Nephron progenitor cell (in vitro differentiated cells): ENCODE measurements around the gene P2RY2.

Source experiments
- DNase-seq: peaks from one replicate; pipeline ENCODE4 v3.0.0; 2021
- H3K27ac Mint-ChIP-seq: 2 replicates; pipeline ENCODE4 v1.8.0; 2021; ENCODE audit warnings: mild to moderate bottlenecking, moderate library complexity, mixed read lengths
- H3K27me3 Mint-ChIP-seq: 2 replicates; pipeline ENCODE4 v1.8.0; 2021; ENCODE audit warnings: mild to moderate bottlenecking, low read depth, mixed read lengths; ENCODE audit not compliant: poor library complexity
- H3K36me3 Mint-ChIP-seq: 2 replicates; pipeline ENCODE4 v1.8.0; 2021; ENCODE audit warnings: low read depth, mixed read lengths
- H3K4me1 Mint-ChIP-seq: 2 replicates; pipeline ENCODE4 v1.8.0; 2021; ENCODE audit warnings: mixed read lengths
- H3K4me3 Mint-ChIP-seq: 2 replicates; pipeline ENCODE4 v1.8.0; 2021; ENCODE audit warnings: mild to moderate bottlenecking, moderate library complexity, mixed read lengths
- H3K9me3 Mint-ChIP-seq: 2 replicates; pipeline ENCODE4 v1.8.0; 2021; ENCODE audit warnings: mild to moderate bottlenecking, moderate library complexity, mixed read lengths
- TF ChIP-seq, protein P1 (sequence below): fragments of 200-600 bp; sonication (generic); IDR thresholded peaks from 2 replicates; pipeline ENCODE4 v1.5.0; 2021; ENCODE audit warnings: antibody characterized with exemption

The P2RY2 gene

DNA sequence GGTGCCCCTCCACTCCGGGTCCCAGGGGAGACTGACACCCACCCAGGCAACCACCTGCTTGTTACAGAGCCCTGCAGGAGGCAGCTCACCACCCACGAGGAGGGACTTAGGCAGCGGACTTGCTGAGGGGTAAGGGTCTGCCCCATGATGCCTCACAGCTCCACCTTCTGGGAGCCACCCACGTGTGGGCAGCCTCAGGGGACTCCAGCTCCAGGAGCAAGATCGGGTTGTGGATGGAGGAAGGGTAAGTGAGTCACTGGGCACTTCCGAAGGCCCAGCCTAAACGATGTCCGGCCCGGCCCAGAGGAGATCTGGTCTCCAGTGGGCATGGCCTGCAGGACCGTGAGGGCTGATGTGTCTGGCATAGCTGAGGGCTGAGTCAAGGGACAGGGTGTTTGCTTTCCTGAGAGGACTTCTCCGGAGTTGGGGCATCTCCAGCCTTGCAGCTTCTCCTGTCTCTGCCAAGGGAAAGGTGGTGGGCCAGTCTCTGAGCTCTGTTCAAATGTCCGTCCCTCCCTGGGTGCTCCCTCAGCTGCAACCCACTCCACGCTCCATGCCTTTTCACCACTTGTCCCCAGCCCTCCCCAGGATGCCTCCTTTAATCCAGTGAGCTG lies 32.3 kb upstream of the P2RY2 start:
- Mint-ChIP-seq H3K27me3 (peaks cover 33% of the 10 kb centered on the region), H3K27ac (no peak overlapping the region), H3K4me3 (no peak overlapping the region), H3K36me3 (no peaks in the 10 kb centered on the region), H3K9me3 (peaks cover 4% of the 10 kb centered on the region), H3K4me1 (peaks cover 10% of the 10 kb centered on the region)
- TF ChIP-seq, protein P1, sequence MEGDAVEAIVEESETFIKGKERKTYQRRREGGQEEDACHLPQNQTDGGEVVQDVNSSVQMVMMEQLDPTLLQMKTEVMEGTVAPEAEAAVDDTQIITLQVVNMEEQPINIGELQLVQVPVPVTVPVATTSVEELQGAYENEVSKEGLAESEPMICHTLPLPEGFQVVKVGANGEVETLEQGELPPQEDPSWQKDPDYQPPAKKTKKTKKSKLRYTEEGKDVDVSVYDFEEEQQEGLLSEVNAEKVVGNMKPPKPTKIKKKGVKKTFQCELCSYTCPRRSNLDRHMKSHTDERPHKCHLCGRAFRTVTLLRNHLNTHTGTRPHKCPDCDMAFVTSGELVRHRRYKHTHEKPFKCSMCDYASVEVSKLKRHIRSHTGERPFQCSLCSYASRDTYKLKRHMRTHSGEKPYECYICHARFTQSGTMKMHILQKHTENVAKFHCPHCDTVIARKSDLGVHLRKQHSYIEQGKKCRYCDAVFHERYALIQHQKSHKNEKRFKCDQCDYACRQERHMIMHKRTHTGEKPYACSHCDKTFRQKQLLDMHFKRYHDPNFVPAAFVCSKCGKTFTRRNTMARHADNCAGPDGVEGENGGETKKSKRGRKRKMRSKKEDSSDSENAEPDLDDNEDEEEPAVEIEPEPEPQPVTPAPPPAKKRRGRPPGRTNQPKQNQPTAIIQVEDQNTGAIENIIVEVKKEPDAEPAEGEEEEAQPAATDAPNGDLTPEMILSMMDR: no peak
- no peak for DNase-seq

DNA sequence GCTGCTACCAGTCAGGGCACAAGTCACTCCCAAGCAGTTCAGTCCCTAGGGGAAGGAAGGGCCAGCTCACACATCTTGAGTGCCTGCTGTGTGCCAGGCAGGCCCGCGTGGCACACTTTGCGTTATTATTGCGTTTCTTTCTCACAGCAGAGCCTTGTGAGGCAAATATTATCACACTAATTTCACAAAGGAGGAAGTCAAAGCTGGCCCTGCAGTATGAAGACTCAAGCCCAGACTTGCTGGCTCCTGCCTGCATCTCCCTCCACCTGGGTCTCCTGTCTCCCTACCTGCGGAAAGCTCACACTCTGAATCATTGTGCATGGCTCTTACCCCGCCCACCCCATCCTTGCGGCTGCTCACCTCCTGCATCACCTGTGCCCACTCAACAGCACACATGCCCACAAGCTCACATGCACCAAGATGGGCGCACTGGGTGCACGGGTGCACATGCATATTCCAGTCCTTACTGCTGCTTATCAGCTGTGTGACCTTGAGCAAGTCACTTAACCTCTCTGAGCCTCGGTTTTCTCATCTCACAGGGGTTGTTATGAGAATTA lies 31.7 kb upstream of the P2RY2 start:
- no peaks in the 10 kb centered on the region for H3K36me3 Mint-ChIP-seq
- no peak for DNase-seq
- peaks cover 10% of the 10 kb centered on the region for H3K4me1 Mint-ChIP-seq
- TF ChIP-seq, protein P1: no peak
- no peak overlapping the region for H3K27ac Mint-ChIP-seq
- H3K9me3 Mint-ChIP-seq: peaks cover 4% of the 10 kb centered on the region
- H3K27me3 Mint-ChIP-seq: peaks cover 28% of the 10 kb centered on the region
- H3K4me3 Mint-ChIP-seq: no peak overlapping the region

DNA sequence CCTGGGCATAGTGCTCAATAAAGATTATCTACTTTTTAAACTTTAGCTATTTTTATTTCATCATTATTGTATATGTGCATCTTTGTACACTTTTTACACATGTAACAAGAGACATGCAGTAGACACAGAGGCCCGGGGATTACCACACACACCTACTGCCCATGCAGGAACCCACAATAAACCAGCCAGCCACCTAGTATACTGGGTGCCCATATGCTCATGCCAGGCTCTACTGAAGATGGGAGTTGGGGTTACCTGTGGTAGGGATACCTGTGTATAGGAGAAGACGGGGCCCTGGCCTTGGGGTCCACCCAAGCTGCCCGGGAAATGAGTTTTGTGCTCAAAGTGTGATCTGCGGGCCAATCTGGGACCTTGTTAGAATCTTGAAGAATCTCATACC lies 31.2 kb upstream of the P2RY2 start:
- Mint-ChIP-seq H3K27ac (no peak overlapping the region), H3K4me1 (peaks cover 10% of the 10 kb centered on the region), H3K36me3 (no peaks in the 10 kb centered on the region), H3K4me3 (no peak overlapping the region), H3K9me3 (peaks cover 2% of the 10 kb centered on the region), H3K27me3 (peaks cover 23% of the 10 kb centered on the region)
- TF ChIP-seq, protein P1: no peak
- DNase-seq: no peak

DNA sequence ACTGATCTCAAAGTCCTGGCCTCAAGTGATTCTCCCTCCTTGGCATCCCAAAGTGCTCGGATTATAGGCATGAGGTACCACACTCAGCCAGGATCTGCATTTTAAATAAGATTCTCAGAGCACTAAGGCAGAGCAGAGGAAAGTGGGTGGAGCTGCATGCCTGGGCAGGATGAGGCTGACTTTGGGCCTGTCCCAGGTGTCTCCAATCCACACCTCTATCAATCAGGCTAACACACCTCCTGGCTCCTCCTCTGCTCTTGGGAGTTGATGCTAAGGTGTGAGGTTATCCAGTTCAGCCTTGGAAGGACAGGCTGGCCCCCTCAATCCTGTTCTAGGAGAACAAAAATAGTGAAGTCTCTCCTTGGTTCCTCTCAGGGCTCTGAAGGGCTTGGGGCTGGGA lies 30.2 kb upstream of the P2RY2 start:
- no peak for DNase-seq
- no peak overlapping the region for H3K27ac Mint-ChIP-seq
- TF ChIP-seq, protein P1: no peak
- peaks cover 10% of the 10 kb centered on the region for H3K4me1 Mint-ChIP-seq
- no peaks in the 10 kb centered on the region for H3K36me3 Mint-ChIP-seq
- H3K27me3 Mint-ChIP-seq: peaks cover 18% of the 10 kb centered on the region
- H3K4me3 Mint-ChIP-seq: no peak overlapping the region
- no peaks in the 10 kb centered on the region for H3K9me3 Mint-ChIP-seq

DNA sequence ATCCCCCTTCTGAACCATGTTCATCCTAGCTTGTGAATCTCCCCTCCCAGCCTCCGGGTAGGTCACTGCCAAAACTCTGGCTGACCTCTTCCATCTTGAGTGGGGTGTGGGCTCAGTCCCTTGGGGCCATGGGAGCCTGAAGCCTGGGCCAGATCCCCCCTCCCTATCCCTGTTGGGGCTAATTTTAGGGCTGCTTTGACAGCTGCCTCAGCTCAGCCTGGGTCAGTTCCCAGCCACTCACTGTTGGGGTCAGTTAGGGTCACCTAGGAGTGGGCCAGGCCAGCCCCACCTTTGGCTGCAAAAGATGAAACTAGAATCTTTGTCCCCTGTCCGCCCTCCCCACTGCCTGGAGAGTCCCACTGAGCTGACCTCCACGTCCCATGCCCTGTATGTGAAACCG lies 29.8 kb upstream of the P2RY2 start:
- H3K9me3 Mint-ChIP-seq: no peaks in the 10 kb centered on the region
- TF ChIP-seq, protein P1: no peak
- no peak overlapping the region for H3K4me3 Mint-ChIP-seq
- peaks cover 16% of the 10 kb centered on the region for H3K27me3 Mint-ChIP-seq
- H3K27ac Mint-ChIP-seq: no peak overlapping the region
- no peaks in the 10 kb centered on the region for H3K36me3 Mint-ChIP-seq
- DNase-seq: no peak
- H3K4me1 Mint-ChIP-seq: peaks cover 10% of the 10 kb centered on the region

DNA sequence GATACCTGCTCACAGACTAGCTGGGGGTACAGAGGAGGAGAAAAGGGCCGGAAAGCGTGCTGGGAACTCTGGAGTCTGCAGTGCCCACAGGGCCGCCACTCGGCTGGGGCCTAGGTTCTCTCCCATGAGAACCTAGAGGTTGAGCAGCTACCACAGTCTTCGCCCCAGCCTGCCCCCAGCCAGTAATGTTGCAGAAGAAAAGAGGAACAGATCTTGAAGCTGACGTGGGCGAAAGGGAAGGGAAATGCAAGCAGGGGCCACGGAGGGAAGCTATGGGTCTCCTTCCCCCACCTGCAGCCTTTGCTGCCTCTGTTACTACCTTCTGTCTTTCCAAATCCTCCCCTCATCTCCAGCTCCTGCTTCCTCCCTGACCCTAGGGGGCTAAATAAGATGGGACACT lies 28.8 kb upstream of the P2RY2 start:
- H3K4me3 Mint-ChIP-seq: no peak overlapping the region
- DNase-seq: no peak
- peaks cover 10% of the 10 kb centered on the region for H3K4me1 Mint-ChIP-seq
- no peaks in the 10 kb centered on the region for H3K9me3 Mint-ChIP-seq
- H3K36me3 Mint-ChIP-seq: no peaks in the 10 kb centered on the region
- TF ChIP-seq, protein P1: no peak
- peaks cover 18% of the 10 kb centered on the region for H3K27me3 Mint-ChIP-seq
- no peak overlapping the region for H3K27ac Mint-ChIP-seq
